ENCODE data around the gene STAT5B.
"Not testable (repeated sequence)": the region's sequence is repeated elsewhere in the genome, so short reads cannot be mapped to it uniquely, and the experiment has no call there.

Gene STAT5B

GRCh38 chr17:42248351-42249179 lies 27.6 kb downstream of the STAT5B start:
- no peak overlapping the region for H3K4me3 ChIP-seq (ENCODE audit: control insufficient read depth, low read depth, low read length)
- peak; percentile 67 for DNase-seq (ENCODE audit: low read depth)
- no peak for TF ChIP-seq CTCF (IDR thresholded peaks at IDR 0.05; ENCODE audit: control insufficient read depth, insufficient read depth, low read depth, low read length, missing control alignments)

- no peak overlapping the region for H3K4me3 ChIP-seq (ENCODE audit: control insufficient read depth, low read depth, low read length)
- DNase-seq (ENCODE audit: low read depth) = peak; percentile 43
- TF ChIP-seq CTCF (IDR thresholded peaks at IDR 0.05; ENCODE audit: control insufficient read depth, insufficient read depth, low read depth, low read length, missing control alignments) = no peak
Observed at GRCh38 chr17:42247734-42248133, 28.5 kb downstream of the STAT5B start.

- TF ChIP-seq CTCF (IDR thresholded peaks at IDR 0.05; ENCODE audit: control insufficient read depth, insufficient read depth, low read depth, low read length, missing control alignments) = no peak
- H3K4me3 ChIP-seq (ENCODE audit: control insufficient read depth, low read depth, low read length) = no peak overlapping the region
- DNase-seq (ENCODE audit: low read depth) = no peak
Observed at GRCh38 chr17:42246515-42246914, 29.7 kb downstream of the STAT5B start.

- not testable (repeated sequence) for H3K4me3 ChIP-seq (ENCODE audit: control insufficient read depth, low read depth, low read length); DNase-seq (ENCODE audit: low read depth)
Observed at GRCh38 chr17:42245183-42245582, 31.0 kb downstream of the STAT5B start.

GRCh38 chr17:42244116-42244515 lies 32.1 kb downstream of the STAT5B start:
- not testable (repeated sequence) for DNase-seq (ENCODE audit: low read depth); H3K4me3 ChIP-seq (ENCODE audit: control insufficient read depth, low read depth, low read length)

GRCh38 chr17:42243493-42243982 lies 32.7 kb downstream of the STAT5B start:
- TF ChIP-seq CTCF (IDR thresholded peaks at IDR 0.05; ENCODE audit: control insufficient read depth, insufficient read depth, low read depth, low read length, missing control alignments) = no peak
- no peak overlapping the region for H3K4me3 ChIP-seq (ENCODE audit: control insufficient read depth, low read depth, low read length)

DNA sequence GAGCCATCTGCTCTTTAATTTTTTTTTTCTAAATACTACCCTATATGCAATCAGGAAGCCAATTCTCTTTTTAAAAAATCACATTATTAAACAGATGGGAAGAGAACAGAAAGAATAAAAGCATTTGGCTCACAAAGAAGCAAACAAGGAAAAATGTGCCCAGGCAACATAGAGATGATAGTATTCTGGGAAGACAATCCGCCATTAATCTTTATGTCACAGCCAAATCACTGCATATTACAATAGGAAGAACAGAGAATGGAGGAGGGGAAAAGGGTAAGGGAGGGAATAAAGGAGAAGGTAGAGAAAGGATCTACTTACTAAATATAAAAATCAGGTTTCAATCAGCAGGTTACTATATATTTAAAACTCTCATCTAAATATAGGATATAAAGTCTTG lies 34.3 kb downstream of the STAT5B start:
- TF ChIP-seq CTCF (IDR thresholded peaks at IDR 0.05; ENCODE audit: control insufficient read depth, insufficient read depth, low read depth, low read length, missing control alignments) = no peak
- no peak for DNase-seq (ENCODE audit: low read depth)
- H3K4me3 ChIP-seq (ENCODE audit: control insufficient read depth, low read depth, low read length) = no peak overlapping the region

More at GRCh38 chr17:42243493-42243982, 32.7 kb downstream of the STAT5B start:
- DNase-seq (ENCODE audit: low read depth) = no peak

DNA sequence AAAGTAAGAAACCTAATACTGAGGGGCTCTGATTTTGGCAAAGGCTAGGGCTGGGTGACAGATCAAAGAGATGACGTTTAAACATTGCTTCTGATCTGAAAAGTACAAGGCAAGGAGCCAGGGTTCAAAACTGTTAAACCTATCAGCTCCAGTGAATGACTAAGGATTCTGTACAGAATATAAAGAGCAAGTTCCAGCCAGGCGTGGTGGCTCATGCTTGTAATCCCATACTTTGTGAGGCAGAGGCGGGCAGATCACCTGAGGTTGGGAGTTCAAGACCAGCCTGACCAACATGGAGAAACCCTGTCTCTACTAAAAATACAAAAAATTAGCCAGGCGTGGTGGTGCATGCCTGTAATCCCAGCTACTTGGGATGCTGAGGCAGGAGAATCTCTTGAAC lies 35.3 kb downstream of the STAT5B start:
- not testable (repeated sequence) for DNase-seq (ENCODE audit: low read depth)

More for the DNA sequence above, 35.3 kb downstream of the STAT5B start:
- not testable (repeated sequence) for H3K4me3 ChIP-seq (ENCODE audit: control insufficient read depth, low read depth, low read length)

All from AG09309 (cell line).